Non-pigmented ciliary epithelial cell (primary cell): ENCODE data around the gene PCSK1.
A peak's percentile ranks its signal among the peaks of the same experiment; 100 is the strongest.
"Not testable (repeated sequence)": the region's sequence is repeated elsewhere in the genome, so short reads cannot be mapped to it uniquely, and the experiment has no call there.

ENCODE experiments used
- DNase-seq: peaks from one replicate; pipeline ENCODE4 v3.0.0-alpha.2; 2010; ENCODE audit warnings: low read depth

PCSK1 gene

DNA sequence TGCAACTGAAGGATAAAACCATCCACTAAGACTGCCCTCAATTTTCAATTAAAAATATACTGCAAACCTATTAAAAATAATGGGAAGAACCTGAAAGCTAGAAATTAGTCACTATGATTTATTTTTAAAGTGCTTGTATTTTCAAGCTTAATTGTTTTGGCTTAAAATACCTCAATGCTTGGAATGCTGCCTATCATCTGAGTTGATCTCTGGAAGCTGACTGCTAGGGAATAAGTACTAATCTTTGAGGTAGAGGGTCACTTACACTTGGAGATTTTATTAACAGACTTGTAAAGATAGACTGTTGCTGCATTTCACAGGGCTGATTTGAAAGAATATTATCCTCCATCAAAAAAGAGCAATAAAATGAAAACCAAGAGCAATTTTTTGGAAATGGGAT is 6.2 kb downstream of the PCSK1 start:
- no peak for DNase-seq

DNA sequence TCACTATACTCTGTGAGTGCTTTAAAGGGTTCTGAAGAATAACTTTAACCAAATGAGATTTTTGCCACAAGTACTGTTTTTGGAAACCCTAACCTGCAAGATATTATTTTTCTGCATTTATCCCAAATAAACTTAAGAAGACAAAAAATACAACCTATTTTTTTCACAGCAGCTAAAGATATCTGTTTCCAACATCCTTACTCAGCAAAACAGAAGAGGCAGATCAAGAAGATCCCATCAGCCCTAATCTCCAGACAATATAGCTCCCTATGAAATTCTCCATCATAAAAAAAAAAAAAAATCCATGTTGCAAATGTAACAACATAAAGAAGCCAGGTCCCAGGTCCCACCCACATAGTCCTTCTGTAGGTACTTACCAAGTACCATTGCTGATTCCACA is 7.6 kb downstream of the PCSK1 start:
- no peak for DNase-seq

DNA sequence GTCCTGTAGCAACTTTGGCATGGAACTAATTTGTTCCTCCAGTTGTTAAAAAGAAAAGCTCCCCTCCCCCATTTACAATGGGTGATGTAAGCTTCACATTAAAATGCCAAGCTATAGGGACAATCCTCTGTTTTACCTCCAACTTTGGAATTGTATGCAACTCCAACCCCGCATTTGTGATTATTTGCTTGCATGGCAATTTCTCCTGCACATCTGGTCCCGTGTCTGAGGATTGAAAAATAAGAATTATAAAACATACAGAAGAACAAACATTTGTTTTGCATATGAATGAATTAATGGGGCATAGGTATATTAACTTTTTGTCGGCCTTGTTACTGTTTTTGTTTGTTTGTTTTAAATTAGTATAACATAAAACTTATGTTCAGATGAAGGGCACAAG is 17.2 kb downstream of the PCSK1 start:
- DNase-seq = no peak

DNA sequence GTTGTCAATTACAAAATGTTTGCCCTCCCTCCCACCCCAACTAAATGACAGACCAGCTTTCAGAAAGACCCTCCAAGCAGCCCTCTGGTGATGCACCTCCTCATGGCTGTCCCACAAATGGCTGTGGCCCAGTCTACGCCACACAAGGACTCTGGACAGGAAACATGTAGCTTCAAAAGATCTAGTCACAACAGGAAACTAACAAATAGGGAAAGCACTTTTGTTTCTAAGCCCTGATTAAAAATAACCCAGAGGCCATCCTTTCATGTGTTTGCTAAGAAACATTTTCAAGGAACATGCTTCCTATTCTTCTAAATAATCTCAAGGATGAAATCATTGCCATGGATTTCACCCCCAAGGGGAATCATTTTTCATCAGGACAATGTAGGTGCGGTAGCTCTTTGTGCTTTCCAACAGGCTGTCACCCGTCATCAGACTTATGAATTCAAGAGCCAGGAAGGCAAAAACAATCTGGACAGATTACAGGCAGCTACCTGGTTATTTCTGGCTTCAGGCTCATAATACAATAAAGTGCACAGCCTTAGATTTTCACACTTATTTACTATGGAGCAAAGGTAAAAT is 20.1 kb downstream of the PCSK1 start:
- DNase-seq = no peak

DNA sequence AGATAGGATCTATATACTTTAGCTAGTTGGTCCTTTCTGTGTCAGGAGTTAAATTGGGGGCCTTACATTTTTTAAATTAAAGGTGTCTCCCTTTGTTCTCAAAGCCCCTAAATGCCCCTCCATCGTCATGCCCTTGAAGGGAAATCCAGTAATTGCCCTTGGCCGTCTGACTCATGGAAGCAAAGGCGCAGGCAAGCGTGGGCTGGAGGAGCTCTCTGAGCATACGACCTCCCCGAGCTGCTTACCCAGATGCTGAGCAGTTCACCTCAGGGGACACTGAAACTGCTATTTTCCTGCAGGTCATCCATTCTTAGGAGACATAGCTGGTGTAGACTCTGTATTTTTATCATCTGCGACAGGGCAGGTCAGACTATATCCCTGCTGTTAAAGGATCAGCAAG is 23.0 kb downstream of the PCSK1 start:
- DNase-seq = no peak

DNA sequence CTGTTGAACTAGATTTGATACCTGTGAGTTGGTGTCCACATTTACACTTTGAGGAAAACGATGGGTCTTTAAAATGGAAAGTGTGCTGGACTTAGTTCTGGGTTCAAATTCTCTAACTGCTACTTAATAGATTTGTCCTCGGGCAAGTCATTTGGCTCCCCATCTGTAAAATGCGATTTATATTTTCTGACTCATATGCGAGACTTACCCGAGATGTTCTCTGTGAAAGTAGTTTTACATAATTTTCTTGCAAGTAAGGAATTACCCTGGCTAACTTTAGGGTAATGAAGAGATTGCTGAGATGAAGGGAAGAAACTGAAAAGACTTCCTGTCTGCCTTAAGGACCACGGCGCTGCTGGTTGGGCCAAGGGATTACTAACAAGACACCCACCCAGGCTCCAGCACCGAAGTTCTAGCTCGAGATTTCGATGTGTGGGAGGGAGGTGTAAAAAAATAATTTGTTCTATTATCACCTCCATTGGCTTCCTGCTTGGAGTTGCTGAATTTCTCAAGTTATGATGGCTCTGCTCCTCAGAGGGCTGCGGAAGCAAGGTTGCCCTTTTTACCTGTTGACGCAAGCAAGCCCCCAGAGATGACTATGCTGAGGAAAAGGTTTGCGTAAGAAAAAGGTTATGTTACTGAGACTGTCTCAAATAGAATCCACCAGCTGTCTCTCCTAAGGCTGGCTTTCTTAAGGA is 24.1 kb downstream of the PCSK1 start:
- no peak for DNase-seq

DNA sequence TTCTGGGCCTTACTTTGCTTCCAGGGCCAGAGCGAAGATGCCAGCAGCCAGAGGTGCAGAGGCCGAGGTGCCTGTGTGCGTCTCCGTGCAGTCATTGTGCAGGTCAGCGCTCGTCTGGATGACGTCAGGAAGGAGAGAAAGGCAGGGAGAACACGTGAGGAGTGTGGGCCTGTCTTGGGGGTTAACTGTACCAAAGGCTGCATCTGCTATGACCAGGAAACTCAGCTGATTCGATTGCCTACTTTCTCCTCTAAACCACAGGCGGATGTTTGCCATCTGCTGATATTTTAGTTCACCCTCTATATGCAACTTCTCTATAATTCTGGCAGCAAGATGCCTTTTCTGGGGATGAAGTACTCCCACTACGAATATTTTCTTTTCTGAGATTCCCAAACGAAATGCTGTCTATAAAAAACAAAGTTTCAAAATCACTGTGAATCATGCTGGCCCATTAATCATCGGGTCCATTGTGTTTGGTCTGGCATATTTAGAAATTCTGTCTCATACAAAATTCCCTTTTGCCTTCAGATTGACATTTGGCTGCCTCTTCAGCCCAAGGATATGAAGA is 24.8 kb downstream of the PCSK1 start:
- DNase-seq = peak; percentile 45

DNA sequence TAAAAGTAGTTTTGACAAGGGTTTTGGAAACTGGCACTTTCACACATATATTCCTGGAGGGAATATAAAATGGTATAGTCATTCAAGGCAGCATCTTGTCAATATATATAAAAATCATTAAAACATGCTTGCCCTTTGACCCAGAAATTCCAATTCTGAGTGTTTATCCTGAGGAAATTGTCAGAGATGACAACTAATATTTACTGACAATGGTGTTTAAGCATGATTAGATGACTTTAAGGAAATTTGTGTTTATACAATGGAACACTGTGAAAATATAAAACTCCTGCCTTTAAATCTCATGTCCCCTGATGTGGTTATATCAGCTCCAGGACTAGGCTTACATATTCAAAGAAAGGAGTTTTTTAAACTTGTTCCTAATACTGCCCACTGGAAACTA is 25.6 kb downstream of the PCSK1 start:
- no peak for DNase-seq

DNA sequence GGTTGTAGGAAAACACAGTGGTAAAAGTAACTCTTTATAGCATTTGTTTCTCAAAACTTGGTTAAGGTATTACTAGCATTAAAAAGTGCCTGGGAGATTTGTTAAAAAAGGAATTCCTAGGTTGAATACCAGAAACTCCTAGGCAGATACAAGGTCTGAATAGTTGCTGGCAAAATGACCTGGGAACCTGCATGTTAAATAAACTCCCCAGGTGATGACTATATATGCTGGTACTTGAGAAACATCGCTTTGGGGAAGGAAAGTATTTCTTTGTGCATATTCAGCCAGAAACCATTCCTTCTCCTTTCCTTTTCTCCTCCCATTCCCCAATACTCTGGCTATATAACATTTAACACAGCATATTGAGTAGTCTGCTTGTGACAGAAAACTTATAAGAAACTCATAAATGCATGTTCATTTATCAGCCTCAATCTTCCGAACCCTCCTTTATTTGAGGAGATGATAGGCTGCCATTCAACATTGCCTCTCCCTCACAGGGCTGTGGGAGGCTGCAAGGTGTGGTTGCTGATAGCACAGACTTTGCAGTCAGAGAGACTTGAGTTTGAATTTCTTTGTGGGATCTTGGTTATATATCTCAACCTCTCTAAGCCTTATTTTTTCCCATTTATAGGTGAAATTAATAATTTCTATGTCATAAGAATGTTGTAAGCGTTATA is 28.7 kb downstream of the PCSK1 start:
- no peak for DNase-seq

DNA sequence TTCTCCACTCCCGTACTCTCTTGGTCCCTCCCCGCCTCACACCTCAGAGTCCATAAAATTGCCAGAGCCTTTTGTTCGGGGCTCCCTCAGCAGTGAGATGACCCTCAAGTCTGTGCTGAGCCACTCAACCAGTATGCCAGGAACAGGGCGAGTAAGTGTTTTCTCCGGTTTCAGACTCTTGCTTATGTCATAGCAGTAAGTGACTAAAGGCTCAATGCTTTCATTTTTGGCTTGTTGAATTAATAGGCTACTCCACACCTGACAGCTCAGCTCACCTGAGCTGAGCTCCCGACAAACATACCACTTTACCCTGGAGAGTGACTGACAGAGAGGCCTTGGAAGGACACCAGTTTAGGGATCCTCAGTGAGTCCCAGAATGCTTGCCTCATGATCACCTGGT is 30.5 kb downstream of the PCSK1 start:
- DNase-seq = no peak

DNA sequence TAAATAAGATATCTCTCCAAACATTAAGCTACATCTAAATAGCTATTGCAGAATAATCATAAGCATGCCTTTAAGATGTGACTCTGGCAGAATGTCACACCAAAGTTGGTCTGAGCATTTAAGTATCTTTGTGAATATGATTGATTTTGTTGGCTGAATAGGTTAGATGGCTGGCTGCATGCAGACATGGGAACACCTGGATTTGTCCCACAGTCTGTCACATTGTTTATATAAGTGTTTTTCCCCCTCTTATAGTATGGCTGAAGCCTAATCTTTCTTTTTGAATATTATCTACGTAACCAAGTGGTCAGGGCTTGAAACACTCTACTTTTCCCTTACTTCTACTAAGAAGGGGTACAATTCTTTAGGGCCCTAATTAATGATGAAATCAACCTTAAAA is 36.2 kb downstream of the PCSK1 start:
- DNase-seq = no peak

DNA sequence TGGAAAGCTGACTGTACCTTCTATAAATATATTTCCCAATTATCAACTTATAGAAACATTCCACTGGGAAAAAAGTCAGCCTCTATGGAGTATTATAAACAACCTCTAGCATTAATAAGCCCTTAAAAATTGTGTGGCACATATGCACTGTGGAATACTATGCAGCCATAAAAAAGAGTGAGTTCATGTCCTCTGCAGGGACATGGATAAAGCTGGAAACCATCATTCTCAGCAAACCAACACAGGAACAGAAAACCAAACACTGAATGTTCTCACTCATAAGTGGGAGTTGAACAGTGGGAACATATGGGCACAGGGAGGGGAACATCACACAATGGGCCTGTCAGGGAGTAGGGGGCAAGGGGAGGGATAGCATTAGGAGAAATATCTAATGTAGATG is 37.8 kb downstream of the PCSK1 start:
- not testable (repeated sequence) for DNase-seq

DNA sequence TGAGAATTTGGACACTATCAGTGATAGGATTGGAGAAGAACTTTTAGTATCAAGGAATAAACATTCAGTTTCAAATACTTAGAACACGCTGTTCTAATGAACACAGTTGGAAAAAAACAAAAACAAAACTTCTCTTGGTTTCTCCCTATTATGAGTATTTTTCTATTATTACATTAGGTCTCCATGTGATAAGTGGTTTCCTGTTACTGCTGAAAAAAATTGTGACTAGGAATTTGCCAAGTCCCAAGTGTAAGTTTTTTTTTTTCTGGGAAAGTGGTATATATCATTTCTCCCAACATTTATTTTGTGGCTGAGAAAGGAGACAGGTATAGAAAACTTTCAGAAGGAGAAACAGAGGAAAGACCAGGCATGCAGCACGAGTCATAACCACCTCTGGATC is 41.1 kb downstream of the PCSK1 start:
- DNase-seq = no peak

DNA sequence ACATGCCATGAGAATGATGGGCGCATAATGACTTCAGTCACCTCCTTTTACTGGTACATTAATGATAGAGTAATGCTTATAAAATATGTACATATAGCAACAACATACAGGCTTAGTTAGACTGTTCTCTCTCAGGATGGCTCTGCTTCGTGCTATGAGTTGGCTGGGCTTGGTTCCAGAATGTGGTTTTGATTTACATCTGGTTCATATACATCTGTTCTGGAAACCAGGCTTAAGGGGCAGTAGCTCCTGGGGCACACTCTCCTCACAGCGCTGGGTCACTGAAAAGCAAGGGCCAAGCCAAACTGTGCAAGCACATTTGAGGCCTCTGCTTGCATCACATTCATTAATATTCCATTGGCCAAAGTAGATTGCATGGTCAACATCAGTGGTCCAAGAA is 44.9 kb downstream of the PCSK1 start:
- no peak for DNase-seq

DNA sequence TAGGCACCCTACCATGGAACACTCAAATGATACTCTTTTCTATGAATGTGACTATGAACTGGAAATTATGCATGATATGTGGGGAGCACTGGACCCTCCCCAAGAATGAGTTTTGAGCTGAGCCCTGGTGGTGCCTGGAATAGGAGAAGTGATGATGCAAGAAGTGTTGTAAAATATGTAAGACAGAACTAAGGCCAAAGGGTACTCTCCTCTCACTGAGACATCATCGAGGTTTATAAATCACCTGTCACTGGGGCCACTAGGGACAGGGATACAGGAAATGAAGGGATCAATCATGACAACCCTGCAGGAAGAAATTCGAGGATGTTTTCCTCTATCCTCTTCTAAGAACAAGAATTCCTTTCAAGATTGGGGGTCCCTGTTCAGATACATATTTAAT is 45.4 kb downstream of the PCSK1 start:
- no peak for DNase-seq

DNA sequence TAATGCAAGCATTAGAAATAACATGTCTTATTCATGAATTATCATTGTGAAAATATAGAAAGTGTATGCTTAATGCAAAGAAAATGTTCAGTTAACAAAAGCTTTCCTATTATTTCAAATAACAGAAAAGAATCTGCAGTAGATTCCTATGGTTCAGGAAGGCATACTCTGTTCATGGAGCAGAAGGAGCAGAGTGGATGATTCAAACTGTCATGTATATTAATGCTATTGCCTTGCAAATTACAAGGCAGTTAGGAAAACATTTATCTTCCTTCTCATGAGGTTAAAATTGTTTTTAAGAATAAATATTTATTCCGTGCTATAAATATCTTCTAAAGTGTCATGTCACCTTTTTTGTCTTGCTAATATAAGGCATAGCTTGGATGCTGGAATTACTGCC is 47.5 kb downstream of the PCSK1 start:
- DNase-seq = no peak

DNA sequence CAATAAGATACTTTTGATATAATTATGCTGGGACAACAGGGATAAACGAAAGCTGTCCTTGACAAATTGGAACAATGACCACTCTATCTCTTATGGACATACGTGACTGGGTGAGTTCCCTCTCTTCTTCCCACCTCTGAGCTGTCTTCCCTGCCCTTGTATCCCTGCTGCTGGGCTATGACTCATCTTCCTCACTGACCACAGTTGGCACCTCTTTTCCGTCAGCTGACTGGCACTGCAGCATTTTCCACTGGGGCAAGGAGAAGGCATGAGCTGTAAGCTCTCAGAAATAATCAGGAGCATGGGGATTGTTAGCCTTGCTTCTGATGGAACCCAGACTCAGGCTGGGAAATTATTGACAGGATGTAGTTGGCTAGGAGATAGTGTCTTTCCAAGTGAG is 48.7 kb downstream of the PCSK1 start:
- peak; percentile 15 for DNase-seq

DNA sequence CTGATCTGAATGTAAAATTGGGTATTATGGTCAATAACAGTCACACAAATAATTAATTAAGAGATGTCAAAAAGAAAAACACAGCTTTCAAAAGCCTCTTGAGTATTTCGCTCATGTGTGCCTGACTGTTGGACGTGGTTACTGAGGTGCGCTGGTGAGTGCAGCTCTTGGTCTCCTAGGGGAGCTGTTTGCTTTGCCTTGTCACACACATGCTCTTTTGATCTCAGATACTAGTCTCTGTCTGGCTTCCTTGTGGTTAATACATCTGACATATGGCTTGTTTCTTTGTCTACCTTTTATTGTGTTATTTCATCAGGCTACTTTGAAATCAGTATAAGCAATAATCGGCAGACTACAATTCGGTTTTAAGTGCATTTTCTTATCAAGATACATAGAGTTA is 51.5 kb downstream of the PCSK1 start:
- no peak for DNase-seq

DNA sequence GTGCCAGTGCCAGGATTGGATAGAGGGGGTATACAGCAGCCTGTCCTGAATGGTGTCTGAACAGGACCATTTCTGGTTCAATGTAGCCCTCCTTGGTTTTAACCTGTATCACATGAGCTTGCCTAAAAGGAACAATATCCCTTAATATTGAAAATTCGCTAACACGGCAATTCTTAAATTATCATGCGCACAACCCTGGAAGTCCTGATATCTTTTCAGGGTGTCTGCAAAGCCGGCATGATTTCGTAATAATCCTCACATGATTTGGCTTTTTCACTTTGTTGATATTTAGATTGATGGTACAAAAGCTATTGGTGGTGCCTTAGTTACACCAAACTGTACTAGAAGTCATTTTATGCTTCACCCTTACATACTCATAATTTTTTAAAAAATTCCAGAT is 53.2 kb downstream of the PCSK1 start:
- DNase-seq = no peak

DNA sequence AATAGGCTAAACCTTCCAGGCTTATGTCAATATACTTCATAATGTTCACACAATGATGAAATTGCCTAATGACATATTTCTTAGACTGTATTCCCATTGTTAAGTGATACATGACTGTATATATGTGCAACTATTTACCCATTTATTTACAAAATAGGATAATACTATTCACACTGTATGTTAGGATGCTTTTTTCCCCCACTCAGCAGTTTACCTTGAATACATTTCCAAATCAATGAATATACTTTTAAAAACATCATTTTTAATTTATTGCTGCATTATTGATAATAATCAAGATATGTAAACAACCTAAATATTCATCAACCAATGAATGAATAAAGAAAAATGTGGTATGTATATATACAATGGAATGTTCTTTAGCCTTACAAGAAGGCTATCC is 55.5 kb downstream of the PCSK1 start:
- DNase-seq = no peak

DNA sequence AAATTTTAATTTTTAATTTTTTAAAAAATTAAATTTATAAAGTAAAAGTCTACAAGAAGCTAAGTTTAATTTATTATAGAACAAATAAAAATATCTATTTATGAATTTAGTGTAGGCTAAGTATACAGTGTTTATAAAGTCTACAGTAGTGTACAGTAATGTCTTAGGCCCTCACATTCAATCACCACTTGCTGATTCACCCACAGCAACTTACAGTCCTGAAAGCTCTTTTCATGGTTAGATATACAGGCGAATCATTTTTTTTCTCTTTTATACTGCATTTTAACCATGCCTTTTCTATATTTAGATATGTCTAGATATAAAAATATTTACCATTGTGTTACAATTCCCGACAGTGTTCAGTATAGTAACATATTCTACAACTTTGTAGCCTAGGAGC is 55.9 kb downstream of the PCSK1 start:
- DNase-seq = no peak

DNA sequence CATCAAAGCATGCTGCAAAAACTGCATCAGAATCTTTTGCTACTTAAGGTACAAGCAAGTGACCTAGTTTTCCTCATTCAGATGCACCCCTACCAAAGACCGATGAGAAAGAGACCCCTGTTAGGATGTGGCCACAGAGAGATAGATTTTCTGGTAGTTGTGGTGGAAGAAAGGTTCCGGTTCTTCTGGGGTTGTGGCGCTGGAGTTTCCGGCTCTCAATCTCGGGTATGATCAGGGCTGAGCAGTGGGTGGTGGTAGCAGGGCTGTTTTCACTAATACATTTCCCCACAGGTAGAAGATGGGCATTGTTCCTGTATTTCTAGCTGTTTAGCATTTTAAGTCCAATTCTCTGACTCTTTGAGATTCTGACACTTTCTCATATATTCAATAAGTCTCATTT is 58.4 kb downstream of the PCSK1 start:
- no peak for DNase-seq

DNA sequence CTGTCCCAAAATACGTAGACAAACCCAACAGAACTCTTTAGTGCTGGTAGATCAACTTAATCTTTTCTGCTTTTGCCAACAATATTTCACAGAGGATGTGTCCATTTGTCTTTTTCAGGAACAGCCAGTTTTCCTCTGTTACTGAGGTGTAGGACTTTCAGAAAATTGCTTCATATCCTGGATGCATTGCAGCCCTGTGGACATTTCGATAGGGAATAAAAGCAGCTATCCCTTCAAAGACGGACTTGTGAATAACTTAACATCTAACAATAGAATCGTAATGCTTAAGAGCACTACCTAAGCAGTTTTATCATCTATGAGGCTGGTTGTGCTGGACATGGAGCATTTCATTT is 59.7 kb downstream of the PCSK1 start:
- DNase-seq = no peak
